Prostate gland (tissue), 2 donors: ENCODE results near the gene TMPRSS2.

Experiments used
- CTCF ChIP-seq, 4 experiments: fragments of 200-600 bp in 2 of 4; fragments of 450-650 bp in 2 of 4; sonication (generic) in 2 of 4; IDR thresholded peaks; 1 replicate in 3 of 4; 2 replicates in 1 of 4; pipeline ENCODE4 v1.5.1; 2016 to 2019; ENCODE audit warnings: antibody characterized with exemption in 4 of 4, mild to moderate bottlenecking in 2 of 4, moderate library complexity in 2 of 4
- POLR2A ChIP-seq: fragments of 450-650 bp; IDR thresholded peaks from one replicate; pipeline ENCODE4 v1.6.1; 2016; ENCODE audit warnings: antibody characterized with exemption, mild to moderate bottlenecking
- POLR2AphosphoS5 ChIP-seq: sonication (generic); formaldehyde crosslinking; IDR thresholded peaks from one replicate; pipeline ENCODE4 v1.6.1; 2017; ENCODE audit warnings: antibody characterized with exemption

GRCh38 chr21:41460578-41461527, 47.1 kb downstream of the TMPRSS2 start:
- TF ChIP-seq POLR2A (no peak), CTCF (IDR thresholded peaks at IDR 0.05) (peak; percentile 67 to 91 (median 77)), POLR2AphosphoS5 (no peak)
